ENCODE results near the gene EYS.

- TF ChIP-seq CTCF (IDR thresholded peaks at IDR 0.05) (no peak), POLR2A (IDR thresholded peaks at IDR 0.05) (no peak), POLR2AphosphoS5 (IDR thresholded peaks at IDR 0.05) (no peak)
Measured at GRCh38 chr6:64113704-64114103, 1593.3 kb downstream of the EYS start.

Measured in breast epithelium (tissue), 3 donors.